HG02981 (cell line): Measurements from ENCODE around the gene STK36.

Experiments used
- ATAC-seq: cut with Tn5 transposase; IDR thresholded peaks from one replicate; pipeline ENCODE4 v1.9.1; 2021; ENCODE audit warnings: mild to moderate bottlenecking, moderate library complexity; ENCODE audit not compliant: unreplicated experiment

STK36 gene

GRCh38 chr2:218745559-218746469, 73.9 kb downstream of the STK36 start:
- ATAC-seq: no peak

- no peak for ATAC-seq
These were observed 74.5 kb downstream of the STK36 start for GRCh38 chr2:218746470-218746795.

GRCh38 chr2:218746960-218747359, 75.1 kb downstream of the STK36 start:
- ATAC-seq: no peak

GRCh38 chr2:218748741-218749441, 77.0 kb downstream of the STK36 start:
- no peak for ATAC-seq
